OCI-LY1 (cell line): ENCODE results near the gene SPATA13.
"Not testable (repeated sequence)": the region's sequence is repeated elsewhere in the genome, so short reads cannot be mapped to it uniquely, and the experiment has no call there.

Source experiments
- CTCF ChIP-seq: fragments of 200-600 bp; sonication (generic), shearing (Covaris generic); IDR thresholded peaks from 2 replicates; pipeline ENCODE4 v1.5.1; 2017; ENCODE audit warnings: mild to moderate bottlenecking, antibody characterized with exemption, low read length, moderate library complexity, mixed read lengths
- EZH2 ChIP-seq: fragments of 200-600 bp; sonication (generic), shearing (Covaris generic); IDR thresholded peaks from 2 replicates; pipeline ENCODE4 v1.8.0; 2017; ENCODE audit warnings: borderline replicate concordance, mixed run types, mild to moderate bottlenecking, antibody characterized with exemption, low read length, moderate library complexity, mixed read lengths

GRCh38 chr13:24321416-24321815 is 160.9 kb downstream of the SPATA13 start:
- TF ChIP-seq CTCF, EZH2: not testable (repeated sequence)
